Spleen (tissue), 7 donors: ENCODE measurements around the gene CACNA1C.

Experiments used
- CTCF ChIP-seq, 11 experiments: fragments of 200-600 bp in 7 of 11; fragments of 450-650 bp in 4 of 11; sonication (generic) in 4 of 11; IDR thresholded peaks in 8 of 11; conservative IDR thresholded peaks in 3 of 11; 1 replicate in 7 of 11; 2 replicates in 4 of 11; pipeline versions ENCODE4 v1.4.0 to v1.8.0; 2016 to 2021; ENCODE audit warnings: antibody characterized with exemption in 11 of 11, inconsistent platforms in 4 of 11, mild to moderate bottlenecking in 1 of 11
- POLR2A ChIP-seq, 3 donors: fragments of 450-650 bp; IDR thresholded peaks; one replicate each; pipeline ENCODE4 v1.5.1; 2017; ENCODE audit warnings: antibody characterized with exemption in 3 of 3, mild to moderate bottlenecking in 1 of 3
- donor health status: DM: no; HTN: no; CAD: no; lungs with moderate emphysema.
- donor health status: DM: no; HTN: no; CAD: no.
- donor health status: DM: no; HTN: no; CAD: no.

DNA sequence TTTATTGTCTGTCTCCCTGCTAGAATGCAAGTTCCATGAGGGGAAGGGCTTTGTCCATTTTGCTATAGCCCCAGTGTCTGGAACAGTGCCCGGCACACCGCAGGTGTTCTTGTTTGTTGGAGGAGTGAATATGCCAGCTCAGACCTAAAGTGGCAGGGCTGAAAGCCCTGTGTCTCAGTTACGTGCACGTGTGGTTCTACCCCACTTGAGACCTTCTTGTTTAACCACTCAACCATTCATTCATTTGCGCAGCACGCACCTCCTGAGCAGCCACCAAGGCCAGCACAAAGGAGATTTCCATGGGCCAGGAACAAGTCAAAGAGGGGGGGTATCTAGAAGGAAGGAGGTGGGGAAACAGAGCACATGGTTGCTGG, 404.0 kb downstream of the CACNA1C start:
- no peak for TF ChIP-seq POLR2A (IDR thresholded peaks at IDR 0.05)
- no peak for TF ChIP-seq CTCF (IDR thresholded peaks at IDR 0.05 in 8 of 11, conservative IDR thresholded peaks at IDR 0.05 in 3 of 11)
